Ishikawa (cell line): ENCODE results near the gene CCDC106.

Experiments used
- CEBPB ChIP-seq: IDR thresholded peaks from 2 replicates; pipeline ENCODE4 v1.6.1; 2012
- CREB1 ChIP-seq: IDR thresholded peaks from 2 replicates; pipeline ENCODE4 v1.6.1; 2012; ENCODE audit warnings: low read depth
- EGR1 ChIP-seq: IDR thresholded peaks from 2 replicates; pipeline ENCODE4 v1.6.1; 2012
- EP300 ChIP-seq: IDR thresholded peaks from 2 replicates; pipeline ENCODE4 v1.6.1; 2012; ENCODE audit warnings: borderline replicate concordance
- FOXM1 ChIP-seq: IDR thresholded peaks from 2 replicates; pipeline ENCODE4 v1.6.1; 2012; ENCODE audit warnings: low read depth, borderline replicate concordance
- MAX ChIP-seq: IDR thresholded peaks from 2 replicates; pipeline ENCODE4 v1.6.1; 2012
- NFIC ChIP-seq: IDR thresholded peaks from 2 replicates; pipeline ENCODE4 v1.6.1; 2012
- RAD21 ChIP-seq: IDR thresholded peaks from 2 replicates; pipeline ENCODE4 v1.6.1; 2012; ENCODE audit warnings: low read depth
- REST ChIP-seq: IDR thresholded peaks from 2 replicates; pipeline ENCODE4 v1.6.1; 2012; ENCODE audit warnings: low read depth, mild to moderate bottlenecking
- TAF1 ChIP-seq: IDR thresholded peaks from 2 replicates; pipeline ENCODE4 v1.6.1; 2012; ENCODE audit warnings: low read depth, mild to moderate bottlenecking
- TCF12 ChIP-seq: IDR thresholded peaks from 2 replicates; pipeline ENCODE4 v1.6.1; 2012; ENCODE audit warnings: low read depth
- TEAD4 ChIP-seq: IDR thresholded peaks from 2 replicates; pipeline ENCODE4 v1.6.1; 2012
- YY1 ChIP-seq: IDR thresholded peaks from 2 replicates; pipeline ENCODE4 v1.6.1; 2012; ENCODE audit warnings: low read depth
- ZBTB7A ChIP-seq: IDR thresholded peaks from 2 replicates; pipeline ENCODE4 v1.6.1; 2012; ENCODE audit warnings: low read depth
- TF ChIP-seq, protein P1 (sequence below): IDR thresholded peaks from 2 replicates; pipeline ENCODE4 v1.6.1; 2012

Gene CCDC106

GRCh38 chr19:55698256-55698655, 50.2 kb downstream of the CCDC106 start:
- TF ChIP-seq, protein P1, sequence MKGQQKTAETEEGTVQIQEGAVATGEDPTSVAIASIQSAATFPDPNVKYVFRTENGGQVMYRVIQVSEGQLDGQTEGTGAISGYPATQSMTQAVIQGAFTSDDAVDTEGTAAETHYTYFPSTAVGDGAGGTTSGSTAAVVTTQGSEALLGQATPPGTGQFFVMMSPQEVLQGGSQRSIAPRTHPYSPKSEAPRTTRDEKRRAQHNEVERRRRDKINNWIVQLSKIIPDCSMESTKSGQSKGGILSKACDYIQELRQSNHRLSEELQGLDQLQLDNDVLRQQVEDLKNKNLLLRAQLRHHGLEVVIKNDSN: no peak
- no peak for TF ChIP-seq FOXM1
- TF ChIP-seq EGR1: no peak
- no peak for TF ChIP-seq CEBPB
- TF ChIP-seq RAD21: no peak

GRCh38 chr19:55699221-55699620, 51.2 kb downstream of the CCDC106 start:
- TF ChIP-seq CEBPB (no peak), NFIC (no peak), TCF12 (no peak), RAD21 (no peak), MAX (no peak)
- TF ChIP-seq, protein P1: no peak

DNA sequence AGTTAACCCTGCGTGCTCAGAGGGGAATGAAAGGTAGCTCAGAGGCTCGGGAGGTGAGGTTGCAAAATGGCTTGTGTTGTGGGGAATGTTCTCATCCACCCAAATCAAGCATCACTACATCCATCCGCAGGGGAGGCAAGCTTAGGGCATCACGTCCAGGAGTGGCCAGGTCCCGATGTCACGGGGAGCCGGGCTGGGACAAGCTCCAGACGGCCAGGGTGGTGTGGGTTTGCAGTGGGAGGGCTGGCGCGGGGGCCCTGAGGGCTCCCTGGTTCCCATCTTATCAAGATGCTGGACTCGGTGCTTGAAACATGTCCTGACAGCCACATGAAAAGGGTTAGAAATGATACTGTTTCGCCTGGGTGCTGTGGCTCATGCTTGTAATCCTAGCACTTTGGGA, 52.8 kb downstream of the CCDC106 start:
- no peak for TF ChIP-seq TEAD4
- TF ChIP-seq FOXM1: no peak
- TF ChIP-seq NFIC: no peak
- no peak for TF ChIP-seq TAF1
- TF ChIP-seq REST: no peak
- TF ChIP-seq YY1: no peak
- TF ChIP-seq ZBTB7A: no peak
- no peak for TF ChIP-seq TCF12
- no peak for TF ChIP-seq MAX
- no peak for TF ChIP-seq CEBPB
- TF ChIP-seq RAD21: no peak
- TF ChIP-seq EGR1: no peak
- TF ChIP-seq, protein P1: no peak
- no peak for TF ChIP-seq CREB1
- TF ChIP-seq EP300: no peak

- TF ChIP-seq CREB1 (no peak), RAD21 (no peak), ZBTB7A (no peak), TCF12 (no peak), TAF1 (no peak), MAX (no peak), EGR1 (no peak), CEBPB (no peak), REST (no peak)
These were observed 54.2 kb downstream of the CCDC106 start for GRCh38 chr19:55702131-55702627.
